H1 (cell line): ENCODE results near the gene PXDN. TPM values are rescaled to one million over a fixed set of nuclear protein-coding genes. Genes with fewer than 3 reads are reported as not detected.

ENCODE experiments used
- CTCF ChIA-PET: fragments of 300-600 bp; sonication (Branson Sonifier 250); formaldehyde crosslinking; loops from one replicate; lab custom pipeline; 2021; ENCODE audit not compliant: partially characterized antibody; lab: Charles Lee
- POLR2A ChIA-PET: fragments of 300-600 bp; sonication (Branson Sonifier 250); formaldehyde crosslinking; loops from one replicate; lab custom pipeline; 2021; ENCODE audit warnings: inconsistent platforms; ENCODE audit not compliant: partially characterized antibody; lab: Charles Lee
- DNase-seq, 2 experiments: peaks; one replicate each; pipeline versions ENCODE4 v3.0.0 to v3.0.0-alpha.2; 2010 to 2022; ENCODE audit warnings: low spot score in 2 of 2, low read depth in 1 of 2, mixed read lengths in 1 of 2
- FAIRE-seq: peaks from 2 replicates; lab custom pipeline; 2011; peaks lifted over from hg19 to GRCh38; lab: Jason Lieb, UNC
- H2AFZ ChIP-seq: 2 replicates; pipeline ENCODE4 v1.8.1; 2012; ENCODE audit warnings: low read length, inconsistent platforms
- H2AK5ac ChIP-seq: 2 replicates; pipeline ENCODE4 v1.6.1; 2013; ENCODE audit warnings: low read depth, low read length
- H2BK120ac ChIP-seq: replicated peaks from 2 replicates; pipeline ENCODE3; 2013; ENCODE audit warnings: low read depth, low read length, inconsistent platforms
- H2BK12ac ChIP-seq: 2 replicates; pipeline ENCODE4 v1.6.1; 2013; ENCODE audit warnings: low read depth, low read length
- H2BK15ac ChIP-seq: 2 replicates; pipeline ENCODE4 v1.6.1; 2013; ENCODE audit warnings: low read length
- H2BK20ac ChIP-seq: 2 replicates; pipeline ENCODE4 v1.6.1; 2013; ENCODE audit warnings: low read length
- H2BK5ac ChIP-seq: 2 replicates; pipeline ENCODE4 v1.6.1; 2013; ENCODE audit warnings: low read depth, low read length
- H3K14ac ChIP-seq: 2 replicates; pipeline ENCODE4 v1.6.1; 2013; ENCODE audit warnings: inconsistent platforms; ENCODE audit not compliant: insufficient read length
- H3K18ac ChIP-seq: 2 replicates; pipeline ENCODE4 v1.6.1; 2013; ENCODE audit warnings: low read length; ENCODE audit errors: extremely low read depth
- H3K23ac ChIP-seq: 2 replicates; pipeline ENCODE4 v1.6.1; 2013; ENCODE audit warnings: inconsistent platforms; ENCODE audit not compliant: insufficient read length
- H3K23me2 ChIP-seq: 2 replicates; pipeline ENCODE4 v1.6.1; 2013; ENCODE audit warnings: low read depth, low read length
- H3K27ac ChIP-seq: 2 replicates; pipeline ENCODE4 v1.6.1; 2011; ENCODE audit warnings: low read depth, low read length, inconsistent platforms
- H3K27me3 ChIP-seq, 4 experiments: replicated peaks in 1 of 4; 1 replicate in 1 of 4; 2 replicates in 3 of 4; pipeline versions ENCODE4 v1.6.1 to v1.8.1; 2011 to 2013; ENCODE audit warnings: low read length in 3 of 4, mild to moderate bottlenecking in 3 of 4, inconsistent platforms in 2 of 4, mixed read lengths in 2 of 4, moderate library complexity in 1 of 4; ENCODE audit not compliant: control insufficient read depth in 3 of 4, insufficient read depth in 3 of 4; ENCODE audit errors: extremely low read depth in 1 of 4
- H3K36me3 ChIP-seq, 4 experiments: 2 replicates each; pipeline versions ENCODE4 v1.6.1 to v1.8.1; 2011 to 2013; ENCODE audit warnings: mild to moderate bottlenecking in 4 of 4, low read length in 3 of 4, moderate library complexity in 2 of 4, control low read depth in 1 of 4, inconsistent platforms in 1 of 4; ENCODE audit not compliant: insufficient read depth in 4 of 4, control insufficient read depth in 2 of 4
- H3K4ac ChIP-seq: replicated peaks from 2 replicates; pipeline ENCODE3; 2013; ENCODE audit warnings: low read length, low read depth, mixed read lengths, inconsistent platforms; ENCODE audit not compliant: insufficient read length
- H3K4me1 ChIP-seq, 4 experiments: replicated peaks in 1 of 4; 1 replicate in 1 of 4; 2 replicates in 3 of 4; pipeline versions ENCODE4 v1.6.1 to v1.8.1; 2011 to 2013; ENCODE audit warnings: low read length in 3 of 4, inconsistent platforms in 2 of 4, mixed read lengths in 1 of 4; ENCODE audit not compliant: insufficient read depth in 4 of 4, control insufficient read depth in 3 of 4
- H3K4me2 ChIP-seq, 2 experiments: 2 replicates each; pipeline versions ENCODE4 v1.6.1 to v1.8.1; 2011 to 2013; ENCODE audit warnings: low read depth in 2 of 2, low read length in 2 of 2, control low read depth in 1 of 2, inconsistent platforms in 1 of 2, mild to moderate bottlenecking in 1 of 2; ENCODE audit not compliant: insufficient read depth in 1 of 2
- H3K4me3 ChIP-seq, 4 experiments: fragments of 200-600, 300-600 bp in 1 of 4; sonication (generic), shearing (Covaris generic), sonication (Bioruptor Twin) in 1 of 4; 2 replicates each; pipeline versions ENCODE4 v1.5.1 to v1.8.1; 2011 to 2016; ENCODE audit warnings: low read length in 4 of 4, low read depth in 3 of 4, control low read depth in 2 of 4, inconsistent platforms in 2 of 4, mild to moderate bottlenecking in 2 of 4, mixed read lengths in 1 of 4, moderate library complexity in 1 of 4; ENCODE audit not compliant: insufficient read depth in 2 of 4; ENCODE audit errors: extremely low read depth in 1 of 4
- H3K56ac ChIP-seq: replicated peaks from 2 replicates; pipeline ENCODE3; 2013; ENCODE audit warnings: low read depth, mild to moderate bottlenecking, mixed read lengths, low read length, inconsistent platforms; ENCODE audit not compliant: insufficient read length
- H3K79me1 ChIP-seq: 2 replicates; pipeline ENCODE4 v1.6.1; 2013; ENCODE audit warnings: low read depth, low read length, control low read depth
- H3K79me2 ChIP-seq, 2 experiments: 2 replicates each; pipeline versions ENCODE4 v1.6.1 to v1.8.1; 2012 to 2013; ENCODE audit warnings: low read length in 2 of 2, mild to moderate bottlenecking in 2 of 2, inconsistent platforms in 1 of 2; ENCODE audit not compliant: insufficient read depth in 2 of 2, control insufficient read depth in 1 of 2
- H3K9ac ChIP-seq, 4 experiments: replicated peaks in 1 of 4; 1 replicate in 1 of 4; 2 replicates in 3 of 4; pipeline versions ENCODE4 v1.6.1 to v1.8.1; 2011 to 2013; ENCODE audit warnings: low read depth in 3 of 4, low read length in 3 of 4, control low read depth in 2 of 4, mild to moderate bottlenecking in 2 of 4, moderate library complexity in 2 of 4, inconsistent platforms in 1 of 4; ENCODE audit errors: extremely low read depth in 1 of 4
- H3K9me3 ChIP-seq, 2 experiments: 2 replicates each; pipeline versions ENCODE4 v1.6.1 to v1.8.1; 2012 to 2013; ENCODE audit warnings: mild to moderate bottlenecking in 2 of 2, moderate library complexity in 2 of 2, control low read depth in 1 of 2, inconsistent platforms in 1 of 2, low read depth in 1 of 2, low read length in 1 of 2, mixed read lengths in 1 of 2; ENCODE audit not compliant: insufficient read depth in 2 of 2
- H4K20me1 ChIP-seq, 2 experiments: replicated peaks in 1 of 2; 2 replicates each; pipeline versions ENCODE3 to v1.8.1; 2011 to 2013; ENCODE audit warnings: inconsistent platforms in 2 of 2, low read length in 2 of 2, mild to moderate bottlenecking in 1 of 2; ENCODE audit not compliant: insufficient read depth in 2 of 2, control insufficient read depth in 1 of 2
- H4K5ac ChIP-seq: 2 replicates; pipeline ENCODE4 v1.6.1; 2013; ENCODE audit warnings: low read length, low read depth, mixed read lengths, inconsistent platforms; ENCODE audit not compliant: insufficient read length
- H4K8ac ChIP-seq: 2 replicates; pipeline ENCODE4 v1.8.0; 2013; ENCODE audit warnings: mild to moderate bottlenecking, moderate library complexity, low read length, inconsistent platforms; ENCODE audit not compliant: insufficient read depth; ENCODE audit errors: extremely low read depth
- H4K91ac ChIP-seq: replicated peaks from 2 replicates; pipeline ENCODE3; 2013; ENCODE audit warnings: low read length, mixed read lengths, inconsistent platforms; ENCODE audit not compliant: insufficient read length
- HDAC2 ChIP-seq, 2 experiments: fragments of 300-600 bp in 1 of 2; sonication (generic) in 1 of 2; IDR thresholded peaks; 2 replicates each; pipeline ENCODE4 v1.6.1; 2011 to 2012; ENCODE audit warnings: low read depth in 2 of 2, low read length in 2 of 2, mild to moderate bottlenecking in 2 of 2, moderate library complexity in 2 of 2, borderline replicate concordance in 1 of 2, inconsistent platforms in 1 of 2
- KDM1A ChIP-seq: fragments of 200-600, 300-600 bp; sonication (generic); IDR thresholded peaks from 2 replicates; pipeline ENCODE4 v1.7.1; 2016; ENCODE audit warnings: mild to moderate bottlenecking, low read length, borderline replicate concordance
- MAFK ChIP-seq: IDR thresholded peaks from 2 replicates; pipeline ENCODE4 v1.6.1; 2012; ENCODE audit warnings: low read depth, mild to moderate bottlenecking, improper control_type of control experiment, low read length
- SAP30 ChIP-seq: fragments of 300-600 bp; sonication (generic); IDR thresholded peaks from 2 replicates; pipeline ENCODE4 v1.7.1; 2012; ENCODE audit warnings: low read length, moderate library complexity, mild to moderate bottlenecking, inconsistent platforms; ENCODE audit not compliant: insufficient read depth, insufficient replicate concordance
- SIN3A ChIP-seq, 2 experiments: IDR thresholded peaks in 1 of 2; conservative IDR thresholded peaks in 1 of 2; 2 replicates each; pipeline ENCODE4 v1.6.1; 2011 to 2012; ENCODE audit warnings: low read length in 2 of 2, improper control_type of control experiment in 1 of 2, low read depth in 1 of 2, mild to moderate bottlenecking in 1 of 2
- SIX5 ChIP-seq: IDR thresholded peaks from 2 replicates; pipeline ENCODE4 v1.6.1; 2011; ENCODE audit warnings: mild to moderate bottlenecking, low read depth, low read length
- TCF12 ChIP-seq: IDR thresholded peaks from 2 replicates; pipeline ENCODE4 v1.6.1; 2011; ENCODE audit warnings: low read depth, mild to moderate bottlenecking, low read length
- ZNF274 ChIP-seq: IDR thresholded peaks from 2 replicates; pipeline ENCODE4 v1.7.0; 2012; ENCODE audit warnings: low read length, borderline replicate concordance; ENCODE audit errors: extremely low read depth
- WGBS, 2 experiments: shearing (Covaris generic) in 1 of 2; methylation state at CpG; one replicate each; pipeline versions ENCODE4 v1.1.6 to v1.1.7; 2013 to 2015; ENCODE audit warnings: low lambda C conversion rate in 2 of 2, mixed read lengths in 2 of 2, inconsistent platforms in 1 of 2, low coverage in 1 of 2, missing lambda C conversion rate in 1 of 2; ENCODE audit not compliant: insufficient replicate concordance in 2 of 2, insufficient coverage in 1 of 2, insufficient read length in 1 of 2; ENCODE audit errors: extremely low coverage in 1 of 2, missing lambda C conversion rate in 1 of 2; 5-methylcytosine and 5-hydroxymethylcytosine counted together
- polyA plus RNA-seq, 7 experiments: library from polyadenylated mRNA; depleted of rRNA in 3 of 7; stranded (reverse) in 5 of 7; unstranded in 2 of 7; fragments of >200 nt in 5 of 7; fragments of 200-250 nt in 2 of 7; gene quantifications; 1 replicate in 5 of 7; 2 replicates in 1 of 7; 4 replicates in 1 of 7; pipeline versions ENCODE4 v1.2.1 to v1.2.3, GENCODE V29; 2011 to 2013; ENCODE audit warnings: missing spikeins in 2 of 7, mixed read lengths in 2 of 7
- total RNA-seq: library from RNA; stranded (reverse); fragmentation: NEBNext Ultra II Directional; extraction: Animal tissue kit (Norgen Biotek cat#: 25700); gene quantifications from 2 replicates; pipeline ENCODE4 v1.2.1, GENCODE V29; 2021
- TF ChIP-seq, protein P1 (sequence below), 3 experiments: IDR thresholded peaks; 1 replicate in 2 of 3; 2 replicates in 1 of 3; pipeline versions ENCODE4 v1.5.1 to v1.6.1; 2011; ENCODE audit warnings: low read length in 3 of 3, mild to moderate bottlenecking in 3 of 3, inconsistent platforms in 2 of 3, low read depth in 1 of 3, moderate library complexity in 1 of 3; ENCODE audit not compliant: insufficient read depth in 1 of 3; ENCODE audit errors: control extremely low read depth in 1 of 3

The PXDN gene
- total and polyA plus RNA-seq, 2 of the 8 experiments (the other 6 are each of a cell fraction or from before 2014, with no cell fraction given) = 104 to 141 TPM

DNA sequence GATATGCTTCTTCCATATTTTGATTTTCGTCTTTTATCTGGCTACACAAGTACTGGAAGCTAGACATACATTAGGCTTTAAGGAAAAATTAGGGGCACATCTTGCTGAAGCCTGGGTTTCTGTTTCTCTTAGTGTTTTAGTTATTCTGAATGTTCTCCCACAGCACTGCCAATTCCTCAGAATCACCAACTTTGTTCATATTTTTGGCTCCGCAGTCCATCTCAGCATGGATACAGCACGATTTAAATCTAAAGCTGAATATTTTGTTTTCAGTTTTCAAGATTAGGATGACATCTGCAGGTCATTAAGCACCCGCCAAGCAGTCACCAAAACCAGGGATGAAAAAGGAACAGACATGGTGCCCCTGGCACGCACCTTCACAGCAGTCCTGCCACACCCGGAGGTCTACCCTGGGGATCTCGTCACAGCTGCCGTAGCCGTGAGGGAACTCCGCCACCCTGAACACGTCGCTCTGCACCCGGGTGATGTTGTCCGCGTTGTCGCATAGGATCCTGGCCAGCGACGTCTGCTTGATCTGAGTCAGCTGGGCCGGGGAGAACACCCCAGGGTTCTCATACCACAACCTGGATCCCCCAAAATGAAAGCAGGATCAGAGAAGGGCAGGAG, 101.2 kb downstream of the PXDN start:
- no peak overlapping the region for H2AFZ ChIP-seq
- no peak overlapping the region for H2BK20ac ChIP-seq
- no peak overlapping the region for H3K4me2 ChIP-seq
- H4K5ac ChIP-seq = no peak overlapping the region
- no peak overlapping the region for H3K4ac ChIP-seq
- H3K9me3 ChIP-seq = no peaks in the 10 kb centered on the region
- no peak overlapping the region for H2BK5ac ChIP-seq
- no peak overlapping the region for H3K23ac ChIP-seq
- ChIA-PET CTCF (interaction anchor here (1.1 to 9.3 kb wide), 8 partner anchors 11 to 127 kb away, joined by 3 to 68 read pairs (median 4); no protein-coding TSS in a partner anchor), POLR2A (interaction anchor here (1.1 to 4.4 kb wide), 7 partner anchors 8 to 95 kb away, joined by 3 to 35 read pairs (median 4); no protein-coding TSS in a partner anchor)
- H3K79me1 ChIP-seq = no peaks in the 10 kb centered on the region; the same call in 1 of the 2 replicates
- 94% methylated on average over 19 of the region's 19 CpGs; no CpG with 5 or more reads in 1 of the 2 experiments for WGBS, 2 experiments
- no peaks in the 10 kb centered on the region for H3K23me2 ChIP-seq
- H3K36me3 ChIP-seq = peaks cover 9 to 33% (median 16%) of the 10 kb centered on the region in 4 experiments
- no peak overlapping the region for H3K27ac ChIP-seq
- FAIRE-seq (no peak), DNase-seq (no peak)
- H3K79me2 ChIP-seq = no peaks in the 10 kb centered on the region
- H4K8ac ChIP-seq = no peak overlapping the region; the same call in 1 of the 2 replicates
- no peak overlapping the region for H3K14ac ChIP-seq
- H4K20me1 ChIP-seq = peaks cover 0 to 3% of the 10 kb centered on the region in 2 experiments
- H2BK120ac ChIP-seq = no peak overlapping the region
- no peak overlapping the region for H3K9ac ChIP-seq
- no peak overlapping the region for H3K56ac ChIP-seq
- H2AK5ac ChIP-seq = no peak overlapping the region
- no peak overlapping the region for H2BK15ac ChIP-seq
- no peak overlapping the region for H3K18ac ChIP-seq
- H3K4me3 ChIP-seq = no peak overlapping the region
- H4K91ac ChIP-seq = no peak overlapping the region
- no peaks in the 10 kb centered on the region; a peak in 1 of 7 replicates for H3K27me3 ChIP-seq
- peaks cover 0 to 2% (median 0%) of the 10 kb centered on the region in 4 experiments; a peak in 1 of 7 replicates for H3K4me1 ChIP-seq
- no peak overlapping the region; the same call in 1 of the 2 replicates for H2BK12ac ChIP-seq
- no peak for TF ChIP-seq KDM1A
- TF ChIP-seq SAP30 = no peak
- TF ChIP-seq SIX5 = no peak
- no peak for TF ChIP-seq SIN3A (conservative IDR thresholded peaks at IDR 0.05 in 1 of 2, IDR thresholded peaks at IDR 0.05 in 1 of 2; ENCODE audit: low read depth in 1 of 2, low read length in 2 of 2)
- no peak for TF ChIP-seq TCF12
- no peak for TF ChIP-seq ZNF274
- TF ChIP-seq HDAC2 (IDR thresholded peaks at IDR 0.05; ENCODE audit: borderline replicate concordance in 1 of 2, low read depth in 2 of 2, low read length in 2 of 2) = no peak
- TF ChIP-seq MAFK = no peak
- TF ChIP-seq, protein P1, sequence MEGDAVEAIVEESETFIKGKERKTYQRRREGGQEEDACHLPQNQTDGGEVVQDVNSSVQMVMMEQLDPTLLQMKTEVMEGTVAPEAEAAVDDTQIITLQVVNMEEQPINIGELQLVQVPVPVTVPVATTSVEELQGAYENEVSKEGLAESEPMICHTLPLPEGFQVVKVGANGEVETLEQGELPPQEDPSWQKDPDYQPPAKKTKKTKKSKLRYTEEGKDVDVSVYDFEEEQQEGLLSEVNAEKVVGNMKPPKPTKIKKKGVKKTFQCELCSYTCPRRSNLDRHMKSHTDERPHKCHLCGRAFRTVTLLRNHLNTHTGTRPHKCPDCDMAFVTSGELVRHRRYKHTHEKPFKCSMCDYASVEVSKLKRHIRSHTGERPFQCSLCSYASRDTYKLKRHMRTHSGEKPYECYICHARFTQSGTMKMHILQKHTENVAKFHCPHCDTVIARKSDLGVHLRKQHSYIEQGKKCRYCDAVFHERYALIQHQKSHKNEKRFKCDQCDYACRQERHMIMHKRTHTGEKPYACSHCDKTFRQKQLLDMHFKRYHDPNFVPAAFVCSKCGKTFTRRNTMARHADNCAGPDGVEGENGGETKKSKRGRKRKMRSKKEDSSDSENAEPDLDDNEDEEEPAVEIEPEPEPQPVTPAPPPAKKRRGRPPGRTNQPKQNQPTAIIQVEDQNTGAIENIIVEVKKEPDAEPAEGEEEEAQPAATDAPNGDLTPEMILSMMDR (IDR thresholded peaks at IDR 0.05; ENCODE audit: control extremely low read depth in 1 of 3, insufficient read depth in 1 of 3, low read depth in 1 of 3, low read length in 3 of 3) = no peak
